ENCODE data around the gene ZNF609.
A peak's percentile ranks its signal among the peaks of the same experiment; 100 is the strongest.
"Not testable (repeated sequence)": the region's sequence is repeated elsewhere in the genome, so short reads cannot be mapped to it uniquely, and the experiment has no call there.

ZNF609 gene

DNA sequence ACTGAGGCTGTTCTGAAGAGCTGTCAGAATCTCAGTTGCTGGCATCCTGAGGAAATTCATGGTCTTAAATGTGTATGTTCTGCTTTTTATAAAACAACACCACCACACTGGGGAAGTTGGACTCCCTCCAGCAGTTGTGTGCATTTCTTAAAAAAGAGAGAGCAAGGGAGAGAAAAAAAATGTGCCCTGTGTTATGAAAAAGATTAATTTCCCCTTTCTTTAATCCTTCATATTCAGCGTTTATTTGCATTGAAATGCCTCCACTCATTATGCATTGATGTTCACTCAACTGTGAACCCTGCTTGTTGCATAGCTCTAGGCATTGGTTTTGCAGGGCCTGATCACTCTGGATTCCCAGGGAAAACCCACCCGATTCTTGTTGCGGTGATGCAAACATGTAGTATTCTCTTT is 4.4 kb upstream of the ZNF609 start:
- DNase-seq (ENCODE audit: low read depth), result no peak

GRCh38 chr15:64456634-64457108 is 3.7 kb upstream of the ZNF609 start:
- no peak for DNase-seq (ENCODE audit: low read depth)

GRCh38 chr15:64459066-64459781 is 1.2 kb upstream of the ZNF609 start:
- DNase-seq (ENCODE audit: low read depth), result no peak

- DNase-seq (ENCODE audit: low read depth), result peak; percentile 2
Observed at GRCh38 chr15:64460724-64461720, 644 bp downstream of the ZNF609 start.

DNA sequence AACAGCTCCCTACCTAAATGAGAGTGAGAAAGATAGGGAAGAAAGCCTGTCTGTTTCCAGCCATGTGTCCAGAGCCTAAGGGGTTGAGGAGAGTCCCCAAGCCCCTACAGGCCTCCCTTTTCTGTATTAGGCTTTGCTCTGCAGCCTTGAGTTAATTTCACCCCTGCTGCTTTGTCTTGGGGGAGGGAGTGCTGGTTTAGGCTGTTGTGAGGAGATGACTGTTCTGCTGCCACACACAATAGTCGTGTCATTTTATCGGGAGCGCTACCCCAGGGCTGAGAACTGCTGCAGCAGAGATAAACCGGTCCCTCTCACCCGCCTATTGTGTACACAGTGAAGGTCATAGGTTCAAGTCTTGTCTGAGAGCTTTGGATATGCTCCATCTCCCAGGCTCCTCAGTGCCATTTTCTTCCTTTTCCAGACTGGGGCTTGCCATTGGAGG is 1.4 kb downstream of the ZNF609 start:
- DNase-seq (ENCODE audit: low read depth), result peak; percentile 6

- no peak for DNase-seq (ENCODE audit: low read depth)
Observed at GRCh38 chr15:64462492-64462891, 2.1 kb downstream of the ZNF609 start.

- DNase-seq (ENCODE audit: low read depth), result no peak
Observed at GRCh38 chr15:64464276-64465005, 4.1 kb downstream of the ZNF609 start.

- no peak for DNase-seq (ENCODE audit: low read depth)
Observed at GRCh38 chr15:64466408-64467141, 6.2 kb downstream of the ZNF609 start.

DNA sequence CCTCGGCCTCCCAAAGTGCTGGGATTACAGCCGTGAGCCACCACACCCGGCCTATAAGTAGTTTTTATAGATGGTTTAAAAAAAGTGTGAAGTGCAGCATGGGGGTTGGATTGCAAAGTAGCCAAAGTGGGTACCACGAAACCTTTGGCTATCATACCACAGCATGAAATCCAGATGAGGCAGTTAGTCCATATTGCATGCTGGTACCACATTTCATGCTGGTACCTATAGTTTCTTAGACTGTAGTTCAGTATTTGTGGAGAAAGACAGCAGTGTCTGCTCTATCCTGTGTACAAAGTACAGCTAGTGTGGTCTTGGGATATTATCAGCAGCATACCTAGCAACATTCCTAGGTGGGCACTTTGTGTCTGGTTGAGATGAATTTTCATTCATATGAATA is 11.8 kb downstream of the ZNF609 start:
- DNase-seq (ENCODE audit: low read depth), result no peak

GRCh38 chr15:64474846-64475245 is 14.5 kb downstream of the ZNF609 start:
- no peak for DNase-seq (ENCODE audit: low read depth)

- DNase-seq (ENCODE audit: low read depth), result no peak
Observed at GRCh38 chr15:64476550-64476949, 16.2 kb downstream of the ZNF609 start.

GRCh38 chr15:64478863-64479262 is 18.5 kb downstream of the ZNF609 start:
- DNase-seq (ENCODE audit: low read depth), result no peak

- no peak for DNase-seq (ENCODE audit: low read depth)
Observed at GRCh38 chr15:64480891-64481290, 20.5 kb downstream of the ZNF609 start.

DNA sequence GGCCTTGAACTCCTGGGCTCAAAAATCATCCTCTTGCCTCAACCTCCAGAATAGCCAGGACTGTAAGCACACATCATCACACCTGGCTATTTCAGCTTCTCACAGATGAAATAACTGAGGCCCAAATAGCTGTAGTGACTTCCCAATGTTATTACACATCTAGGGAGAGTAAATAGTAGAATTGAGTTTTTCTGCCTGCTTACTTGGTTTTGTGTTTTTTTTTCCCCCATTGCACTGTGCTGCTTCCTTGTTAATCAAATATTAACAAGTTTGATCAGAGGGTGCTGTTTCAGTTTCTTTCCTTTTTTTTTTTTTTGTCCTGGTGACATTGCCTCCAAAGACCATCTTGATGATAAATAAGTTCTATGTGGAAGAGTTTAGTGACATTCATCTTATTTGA is 23.4 kb downstream of the ZNF609 start:
- DNase-seq (ENCODE audit: low read depth), result no peak

GRCh38 chr15:64485796-64486195 is 25.4 kb downstream of the ZNF609 start:
- no peak for DNase-seq (ENCODE audit: low read depth)

GRCh38 chr15:64490598-64491259 is 30.4 kb downstream of the ZNF609 start:
- DNase-seq (ENCODE audit: low read depth), result no peak

GRCh38 chr15:64493641-64494040 is 33.3 kb downstream of the ZNF609 start:
- no peak for DNase-seq (ENCODE audit: low read depth)

DNA sequence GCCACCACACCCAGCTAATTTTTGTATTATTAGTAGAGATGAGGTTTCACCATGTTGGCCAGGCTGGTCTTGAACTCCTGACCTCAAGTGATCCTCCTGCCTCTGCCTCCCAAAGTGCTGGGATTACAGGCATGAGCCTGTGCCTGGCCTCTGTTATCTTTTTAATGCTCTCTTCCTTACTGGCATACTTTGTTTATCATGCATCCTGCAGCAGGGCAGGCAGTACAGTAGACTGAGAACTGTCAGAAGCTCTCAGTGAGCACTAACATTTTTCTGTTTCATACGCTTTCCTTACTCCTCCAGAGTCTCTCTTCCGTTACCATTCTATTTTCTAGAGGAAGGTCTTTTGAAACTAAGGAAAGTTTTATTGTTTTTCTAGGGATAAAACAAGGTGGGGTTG is 35.6 kb downstream of the ZNF609 start:
- not testable (repeated sequence) for DNase-seq (ENCODE audit: low read depth)

- no peak for DNase-seq (ENCODE audit: low read depth)
Observed at GRCh38 chr15:64500695-64501395, 40.5 kb downstream of the ZNF609 start.

GRCh38 chr15:64501396-64501715 is 41.0 kb downstream of the ZNF609 start:
- DNase-seq (ENCODE audit: low read depth), result no peak

Data from stimulated activated CD8-positive, alpha-beta memory T cell treated with anti-CD3 and anti-CD28 coated beads, Interleukin-12 subunit alpha, Interleukin-12 subunit beta, amount 100 ng/mL, for 4 hours (primary cell).